Natural killer cell (primary cell): ENCODE results near the gene ORMDL3. TPM values are rescaled to one million over a fixed set of nuclear protein-coding genes. Genes with fewer than 3 reads are reported as not detected.

Experiments used
- ATAC-seq, 3 donors: fragments of 150-1000 bp in 2 of 3; fragments of 200-7000 bp in 1 of 3; cut with Tn5 transposase; 1 replicate in 1 of 3; 2 replicates in 2 of 3; pipeline ENCODE4 v1.10.0; 2021; ENCODE audit warnings: mild to moderate bottlenecking in 2 of 3, moderate library complexity in 2 of 3
- DNase-seq, 2 donors: peaks; one replicate each; pipeline versions ENCODE4 v3.0.0 to v3.0.0-alpha.2; 2013 to 2021; ENCODE audit warnings: mixed read lengths in 1 of 2
- H3K27ac ChIP-seq: one replicate; pipeline ENCODE4 v1.5.1; 2013; ENCODE audit warnings: mild to moderate bottlenecking, low read length
- H3K27me3 ChIP-seq: one replicate; pipeline ENCODE4 v1.6.1; 2013; ENCODE audit warnings: low read length; ENCODE audit not compliant: control insufficient read depth, insufficient read depth
- H3K36me3 ChIP-seq: one replicate; pipeline ENCODE4 v1.6.1; 2013; ENCODE audit warnings: low read length; ENCODE audit not compliant: control insufficient read depth, insufficient read depth
- H3K4me1 ChIP-seq: one replicate; pipeline ENCODE4 v1.6.1; 2013; ENCODE audit warnings: low read length; ENCODE audit not compliant: control insufficient read depth, insufficient read depth
- H3K4me3 ChIP-seq: one replicate; pipeline ENCODE4 v1.5.1; 2013; ENCODE audit warnings: low read length
- H3K9me3 ChIP-seq: one replicate; pipeline ENCODE4 v1.6.1; 2013; ENCODE audit warnings: low read length; ENCODE audit not compliant: control insufficient read depth, insufficient read depth
- H3K27ac Mint-ChIP-seq, 2 donors: one replicate each; pipeline ENCODE4 v1.8.0; 2022; ENCODE audit warnings: mild to moderate bottlenecking in 2 of 2, mixed read lengths in 2 of 2, moderate library complexity in 1 of 2
- H3K27me3 Mint-ChIP-seq, 2 donors: one replicate each; pipeline ENCODE4 v1.8.0; 2022; ENCODE audit warnings: low read depth in 2 of 2, mixed read lengths in 2 of 2
- H3K36me3 Mint-ChIP-seq: one replicate; pipeline ENCODE4 v1.8.0; 2022; ENCODE audit warnings: mixed read lengths
- H3K4me1 Mint-ChIP-seq, 2 donors: one replicate each; pipeline ENCODE4 v1.8.0; 2022; ENCODE audit warnings: mixed read lengths in 2 of 2
- H3K4me3 Mint-ChIP-seq: one replicate; pipeline ENCODE4 v1.8.0; 2022; ENCODE audit warnings: mild to moderate bottlenecking, moderate library complexity, mixed read lengths
- H3K9me3 Mint-ChIP-seq, 2 donors: one replicate each; pipeline ENCODE4 v1.8.0; 2022; ENCODE audit warnings: mixed read lengths in 2 of 2
- CTCF ChIP-seq: fragments of 200-600 bp; IDR thresholded peaks from one replicate; pipeline ENCODE4 v1.8.0; 2022; ENCODE audit warnings: antibody characterized with exemption
- WGBS: methylation state at CpG from one replicate; pipeline ENCODE4 v1.1.7; 2013; ENCODE audit warnings: missing lambda C conversion rate; ENCODE audit not compliant: insufficient coverage; 5-methylcytosine and 5-hydroxymethylcytosine counted together
- intact Hi-C: fragments of 100-400 bp; cut with micrococcal nuclease; formaldehyde crosslinking; loops from one replicate; pipeline ENCODE4 v1.14.2; 2022
- total RNA-seq, 4 donors: library from RNA; stranded (reverse); fragments of 120-200 nt in 1 of 4; gene quantifications; one replicate each; pipeline versions ENCODE4 v1.2.3 to v1.2.4, GENCODE V29; 2013 to 2022

The ORMDL3 gene
- total RNA-seq, 3 donors from 2014 or later (not counting 1 experiment from before 2014, with no cell fraction given), result 61.6 to 121 (median 77.2) TPM

DNA sequence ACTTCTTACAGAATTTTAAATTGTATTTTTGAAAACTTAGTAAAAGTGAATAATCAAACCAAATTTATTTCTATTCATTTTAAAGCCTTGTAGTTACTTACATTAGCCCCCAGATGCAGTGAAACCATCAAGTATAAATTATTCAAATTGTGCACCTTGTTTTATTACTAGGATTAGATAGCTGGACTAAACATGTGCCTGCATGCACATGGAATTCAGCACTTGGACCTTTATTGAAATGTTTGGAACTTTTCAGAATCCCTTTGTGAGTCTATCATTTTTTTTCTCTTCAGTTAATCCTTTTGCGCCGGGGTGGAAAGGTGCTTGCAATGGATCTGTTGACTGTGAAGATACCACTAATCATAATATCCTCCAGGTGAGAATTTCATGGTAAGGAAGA, 54.6 kb downstream of the ORMDL3 start:
- intact Hi-C loops, result loop anchor here (1.0 kb wide), 1 partner anchor 155 kb away; no protein-coding TSS in a partner anchor
- peak in 1 of 2 donors; percentile 61 for DNase-seq
- H3K9me3 Mint-ChIP-seq, result no peaks in the 10 kb centered on the region

GRCh38 chr17:39871801-39872200, 55.6 kb downstream of the ORMDL3 start:
- no peak overlapping the region for H3K4me3 ChIP-seq
- H3K36me3 Mint-ChIP-seq, result no peaks in the 10 kb centered on the region
- H3K27me3 ChIP-seq, result peaks cover 3% of the 10 kb centered on the region
- WGBS, result 100% methylated on average over 1 of the region's 2 CpGs
- H3K4me3 Mint-ChIP-seq, result no peak overlapping the region
- peaks cover 0 to 13% of the 10 kb centered on the region in 2 donors for H3K4me1 Mint-ChIP-seq
- ATAC-seq (no peak), DNase-seq (no peak)
- no peak overlapping the region for H3K27ac Mint-ChIP-seq
- intact Hi-C loops, result loop anchor here (1.0 kb wide), 1 partner anchor 156 kb away; no protein-coding TSS in a partner anchor
- no peak for TF ChIP-seq CTCF
- H3K9me3 Mint-ChIP-seq, result no peaks in the 10 kb centered on the region
- peaks cover 0 to 4% of the 10 kb centered on the region in 2 donors for H3K27me3 Mint-ChIP-seq
- H3K4me1 ChIP-seq, result peaks cover 16% of the 10 kb centered on the region
- no peaks in the 10 kb centered on the region for H3K36me3 ChIP-seq
- H3K27ac ChIP-seq, result no peak overlapping the region
- no peaks in the 10 kb centered on the region for H3K9me3 ChIP-seq

More for the DNA sequence above, 54.6 kb downstream of the ORMDL3 start:
- H3K4me3 Mint-ChIP-seq, result no peak overlapping the region
- Histone ChIP-seq H3K27ac (no peak overlapping the region), H3K4me3 (no peak overlapping the region), H3K36me3 (no peaks in the 10 kb centered on the region), H3K9me3 (no peaks in the 10 kb centered on the region), H3K27me3 (peaks cover 4% of the 10 kb centered on the region), H3K4me1 (peaks cover 9% of the 10 kb centered on the region)
- no CpG with 5 or more reads among the region's 2 CpGs for WGBS
- peaks cover 0 to 4% of the 10 kb centered on the region in 2 donors for H3K4me1 Mint-ChIP-seq
- no peak overlapping the region for H3K27ac Mint-ChIP-seq
- no peaks in the 10 kb centered on the region for H3K36me3 Mint-ChIP-seq
- H3K27me3 Mint-ChIP-seq, result peaks cover 3 to 5% of the 10 kb centered on the region in 2 donors
- peak; percentile 63 for TF ChIP-seq CTCF
- peak in 1 of 3 donors; percentile 68 for ATAC-seq

Other genes with a start within 250 kb of the ORMDL3 start
- 10 to 100 TPM; 45.8 to 57.8 (median 52.4) TPM for gene PGAP3, start 239.5 kb downstream of the ORMDL3 start, total RNA-seq
- gene ERBB2, start 227.5 kb downstream of the ORMDL3 start, total RNA-seq, result 100 to 1,000 TPM in 1 of 3 donors, 10 to 100 TPM in 2; 77.6 to 115 (median 82.1) TPM
- gene MIEN1, start 197.1 kb downstream of the ORMDL3 start, total RNA-seq, result 10 to 100 TPM; 48.8 to 55.2 (median 51.6) TPM
- gene GRB7, start 189.7 kb downstream of the ORMDL3 start, total RNA-seq, result under 1 TPM in 1 of 3 donors, not detected in 2; 0.27 TPM
- 100 to 1,000 TPM; 134 to 162 (median 139) TPM for gene IKZF3, start 63.3 kb downstream of the ORMDL3 start, total RNA-seq
- gene ZPBP2, start 59.4 kb downstream of the ORMDL3 start, total RNA-seq, result not detected
- gene GSDMB, start 9.0 kb downstream of the ORMDL3 start, total RNA-seq, result 10 to 100 TPM; 18.3 to 49.2 (median 21.4) TPM
- not detected for gene LRRC3C, start 131 bp upstream of the ORMDL3 start, total RNA-seq
- gene GSDMA, start 35.4 kb upstream of the ORMDL3 start, total RNA-seq, result 1 to 10 TPM; 1.1 to 3.2 (median 2.1) TPM
- 10 to 100 TPM; 66.1 to 83.8 (median 78.9) TPM for gene PSMD3, start 53.2 kb upstream of the ORMDL3 start, total RNA-seq
- gene CSF3, start 87.8 kb upstream of the ORMDL3 start, total RNA-seq, result not detected
- gene MED24, start 126.8 kb upstream of the ORMDL3 start, total RNA-seq, result 100 to 1,000 TPM; 115 to 141 (median 126) TPM
- gene THRA, start 135.4 kb upstream of the ORMDL3 start, total RNA-seq, result 10 to 100 TPM; 40.8 to 55.7 (median 42.3) TPM
- gene NR1D1, start 173.0 kb upstream of the ORMDL3 start, total RNA-seq, result 10 to 100 TPM in 1 of 3 donors, 1 to 10 TPM in 2; 8.8 to 10.1 (median 9.9) TPM
- 100 to 1,000 TPM in 2 of 3 donors, 10 to 100 TPM in 1; 99.0 to 124 (median 110) TPM for gene MSL1, start 194.4 kb upstream of the ORMDL3 start, total RNA-seq
- 100 to 1,000 TPM; 178 to 213 (median 187) TPM for gene CASC3, start 212.9 kb upstream of the ORMDL3 start, total RNA-seq
- 1 to 10 TPM; 4.7 to 9.0 (median 6.7) TPM for gene RAPGEFL1, start 249.9 kb upstream of the ORMDL3 start, total RNA-seq